Hippocampal formation (tissue), 2 donors: Measurements from ENCODE around the gene BCAS1.

ENCODE experiments used
- DNase-seq, 2 donors: peaks; one replicate each; lab custom pipeline; 2025; lab: John Stamatoyannopoulos, UW

Gene BCAS1

GRCh38 chr20:53904261-53904660 lies 166.1 kb downstream of the BCAS1 start:
- no peak for DNase-seq

- DNase-seq = no peak
These were observed 166.8 kb downstream of the BCAS1 start for GRCh38 chr20:53903652-53903987.

- DNase-seq = no peak
These were observed 167.3 kb downstream of the BCAS1 start for GRCh38 chr20:53902968-53903651.

- no peak for DNase-seq
These were observed 168.8 kb downstream of the BCAS1 start for GRCh38 chr20:53901497-53902096.

GRCh38 chr20:53901064-53901463 lies 169.3 kb downstream of the BCAS1 start:
- no peak for DNase-seq

GRCh38 chr20:53900380-53900999 lies 169.9 kb downstream of the BCAS1 start:
- DNase-seq = no peak

GRCh38 chr20:53899351-53900167 lies 170.8 kb downstream of the BCAS1 start:
- no peak for DNase-seq

GRCh38 chr20:53898556-53898931 lies 171.8 kb downstream of the BCAS1 start:
- DNase-seq = no peak

- DNase-seq = no peak
These were observed 172.4 kb downstream of the BCAS1 start for GRCh38 chr20:53897884-53898555.

- no peak for DNase-seq
These were observed 173.7 kb downstream of the BCAS1 start for GRCh38 chr20:53896647-53897046.

GRCh38 chr20:53896041-53896440 lies 174.4 kb downstream of the BCAS1 start:
- no peak for DNase-seq

GRCh38 chr20:53895385-53895755 lies 175.0 kb downstream of the BCAS1 start:
- DNase-seq = no peak

- no peak for DNase-seq
These were observed 175.5 kb downstream of the BCAS1 start for GRCh38 chr20:53894707-53895384.
